HG03097 (cell line): ENCODE results near the gene DIAPH3.

Source experiments
- ATAC-seq: cut with Tn5 transposase; IDR thresholded peaks from one replicate; pipeline ENCODE4 v1.9.1; 2021; ENCODE audit not compliant: unreplicated experiment, low FRiP score

The DIAPH3 gene

GRCh38 chr13:59686798-59687394, 476.8 kb downstream of the DIAPH3 start:
- ATAC-seq = no peak

GRCh38 chr13:59684105-59684504, 479.6 kb downstream of the DIAPH3 start:
- no peak for ATAC-seq

- no peak for ATAC-seq
These were observed 482.0 kb downstream of the DIAPH3 start for GRCh38 chr13:59681636-59682311.

- no peak for ATAC-seq
These were observed 483.2 kb downstream of the DIAPH3 start for GRCh38 chr13:59680429-59681024.

GRCh38 chr13:59679254-59679653, 484.5 kb downstream of the DIAPH3 start:
- ATAC-seq = no peak

- ATAC-seq = peak; percentile 43
These were observed 485.5 kb downstream of the DIAPH3 start for GRCh38 chr13:59677966-59678814.

GRCh38 chr13:59677430-59677829, 486.3 kb downstream of the DIAPH3 start:
- no peak for ATAC-seq

- peak; percentile 56 for ATAC-seq
These were observed 489.1 kb downstream of the DIAPH3 start for GRCh38 chr13:59674616-59675015.

GRCh38 chr13:59673286-59673685, 490.4 kb downstream of the DIAPH3 start:
- ATAC-seq = no peak

- peak; percentile 53 for ATAC-seq
These were observed 491.3 kb downstream of the DIAPH3 start for GRCh38 chr13:59672445-59672844.

- no peak for ATAC-seq
These were observed 491.8 kb downstream of the DIAPH3 start for GRCh38 chr13:59671881-59672280.

GRCh38 chr13:59666504-59666903, 497.2 kb downstream of the DIAPH3 start:
- no peak for ATAC-seq

- ATAC-seq = no peak
These were observed 498.0 kb downstream of the DIAPH3 start for GRCh38 chr13:59665732-59666131.

GRCh38 chr13:59665184-59665583, 498.5 kb downstream of the DIAPH3 start:
- no peak for ATAC-seq

- ATAC-seq = no peak
These were observed 499.1 kb downstream of the DIAPH3 start for GRCh38 chr13:59664586-59664985.

GRCh38 chr13:59663707-59664106, 500.0 kb downstream of the DIAPH3 start:
- no peak for ATAC-seq

- no peak for ATAC-seq
These were observed 503.1 kb downstream of the DIAPH3 start for GRCh38 chr13:59660582-59660981.

- no peak for ATAC-seq
These were observed 503.7 kb downstream of the DIAPH3 start for GRCh38 chr13:59659981-59660380.

- no peak for ATAC-seq
These were observed 504.9 kb downstream of the DIAPH3 start for GRCh38 chr13:59658738-59659330.

GRCh38 chr13:59658027-59658737, 505.5 kb downstream of the DIAPH3 start:
- no peak for ATAC-seq
